ENCODE measurements around the gene IST1.

IST1 gene

DNA sequence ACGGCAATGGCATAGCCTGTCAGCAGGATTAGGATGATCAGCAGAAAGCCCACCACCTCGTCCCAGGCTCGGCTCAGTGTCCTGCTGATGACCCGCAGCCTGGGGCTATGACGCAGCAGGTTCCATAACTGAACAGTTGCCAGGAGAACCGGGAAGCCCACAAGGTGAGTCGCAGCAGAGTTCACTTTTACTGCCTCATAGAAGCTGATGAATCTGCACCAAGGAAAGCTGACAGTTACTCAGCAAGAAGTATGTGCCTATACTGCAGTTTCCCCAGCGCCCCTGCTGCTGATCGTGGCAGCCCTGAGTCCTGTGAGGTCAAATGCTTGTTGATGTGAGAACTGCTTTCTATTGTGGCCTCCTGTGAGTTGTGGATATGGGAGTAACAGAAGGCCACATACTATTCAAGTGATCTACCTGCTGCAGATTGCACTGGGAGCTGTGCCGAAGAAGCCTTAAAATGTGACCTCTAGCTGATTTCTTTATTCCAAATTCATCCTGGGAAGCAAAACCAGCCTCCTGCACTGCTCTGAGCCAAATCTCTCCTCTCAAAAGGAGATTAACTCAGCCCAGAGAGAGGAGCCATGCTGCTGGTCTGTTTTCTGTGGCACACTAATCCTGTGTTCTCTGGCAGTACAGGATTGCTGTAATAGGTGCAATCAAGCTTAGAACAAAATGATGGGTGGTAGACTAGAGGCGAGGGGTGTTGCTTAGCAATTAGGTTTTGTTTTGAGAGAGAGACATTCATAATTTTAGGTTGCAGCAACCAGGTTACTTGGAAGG lies 38.8 kb downstream of the IST1 start:
- no peak for DNase-seq
- intact Hi-C loops (cut with DNase I; ENCODE audit: low total_unique reads): no loop called here
- H3K27me3 ChIP-seq: no peaks in the 10 kb centered on the region
- peaks cover 0 to 14% (median 7%) of the 10 kb centered on the region in 4 donors for H3K4me1 ChIP-seq
- H3K27ac ChIP-seq: no peak overlapping the region
- no peaks in the 10 kb centered on the region for H3K9me3 ChIP-seq
- no peak overlapping the region for H3K4me3 ChIP-seq
- H3K36me3 ChIP-seq: peaks cover 7 to 29% (median 26%) of the 10 kb centered on the region in 3 donors
- TF ChIP-seq, protein P1, sequence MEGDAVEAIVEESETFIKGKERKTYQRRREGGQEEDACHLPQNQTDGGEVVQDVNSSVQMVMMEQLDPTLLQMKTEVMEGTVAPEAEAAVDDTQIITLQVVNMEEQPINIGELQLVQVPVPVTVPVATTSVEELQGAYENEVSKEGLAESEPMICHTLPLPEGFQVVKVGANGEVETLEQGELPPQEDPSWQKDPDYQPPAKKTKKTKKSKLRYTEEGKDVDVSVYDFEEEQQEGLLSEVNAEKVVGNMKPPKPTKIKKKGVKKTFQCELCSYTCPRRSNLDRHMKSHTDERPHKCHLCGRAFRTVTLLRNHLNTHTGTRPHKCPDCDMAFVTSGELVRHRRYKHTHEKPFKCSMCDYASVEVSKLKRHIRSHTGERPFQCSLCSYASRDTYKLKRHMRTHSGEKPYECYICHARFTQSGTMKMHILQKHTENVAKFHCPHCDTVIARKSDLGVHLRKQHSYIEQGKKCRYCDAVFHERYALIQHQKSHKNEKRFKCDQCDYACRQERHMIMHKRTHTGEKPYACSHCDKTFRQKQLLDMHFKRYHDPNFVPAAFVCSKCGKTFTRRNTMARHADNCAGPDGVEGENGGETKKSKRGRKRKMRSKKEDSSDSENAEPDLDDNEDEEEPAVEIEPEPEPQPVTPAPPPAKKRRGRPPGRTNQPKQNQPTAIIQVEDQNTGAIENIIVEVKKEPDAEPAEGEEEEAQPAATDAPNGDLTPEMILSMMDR (IDR thresholded peaks at IDR 0.05): no peak

DNA sequence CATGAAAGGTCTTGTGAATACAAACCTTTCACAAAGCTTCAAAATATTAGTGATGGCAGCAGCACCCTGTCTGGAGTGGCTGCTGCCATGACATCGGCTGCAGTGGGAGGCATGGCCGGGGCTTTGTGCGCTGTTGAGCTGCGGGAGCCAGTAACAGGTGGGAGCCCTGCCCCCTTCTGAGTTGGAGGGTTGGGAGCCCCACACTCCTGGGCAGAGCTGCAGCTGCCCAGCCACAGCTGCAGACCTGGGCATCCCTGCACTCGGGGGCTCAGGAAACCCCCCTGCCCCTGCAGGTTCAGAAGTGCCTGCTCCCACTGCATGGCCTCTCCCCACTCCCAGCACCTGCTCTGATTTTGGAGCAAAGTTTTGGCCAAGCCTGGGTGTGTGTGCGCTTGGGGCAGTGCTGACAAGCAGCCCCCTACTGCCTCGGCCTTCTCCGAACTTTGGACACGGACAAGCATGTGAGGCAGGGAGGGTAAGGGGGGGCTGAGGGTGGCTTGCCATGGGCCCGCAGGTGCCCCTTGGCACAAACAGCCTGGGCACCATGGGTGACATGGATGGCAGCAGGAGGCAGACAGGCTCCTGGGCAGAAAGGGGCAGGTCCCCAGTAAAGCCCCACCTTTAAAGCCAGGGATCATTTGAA lies 42.7 kb downstream of the IST1 start:
- no peaks in the 10 kb centered on the region for H3K27me3 ChIP-seq
- peaks cover 0 to 3% (median 0%) of the 10 kb centered on the region in 4 donors for H3K4me1 ChIP-seq
- intact Hi-C loops (cut with DNase I; ENCODE audit: low total_unique reads): no loop called here
- H3K4me3 ChIP-seq: no peak overlapping the region
- H3K36me3 ChIP-seq: peaks cover 7 to 29% (median 18%) of the 10 kb centered on the region in 3 donors
- no peaks in the 10 kb centered on the region for H3K9me3 ChIP-seq
- DNase-seq: no peak
- H3K27ac ChIP-seq: no peak overlapping the region
- TF ChIP-seq, protein P1 (IDR thresholded peaks at IDR 0.05): no peak

DNA sequence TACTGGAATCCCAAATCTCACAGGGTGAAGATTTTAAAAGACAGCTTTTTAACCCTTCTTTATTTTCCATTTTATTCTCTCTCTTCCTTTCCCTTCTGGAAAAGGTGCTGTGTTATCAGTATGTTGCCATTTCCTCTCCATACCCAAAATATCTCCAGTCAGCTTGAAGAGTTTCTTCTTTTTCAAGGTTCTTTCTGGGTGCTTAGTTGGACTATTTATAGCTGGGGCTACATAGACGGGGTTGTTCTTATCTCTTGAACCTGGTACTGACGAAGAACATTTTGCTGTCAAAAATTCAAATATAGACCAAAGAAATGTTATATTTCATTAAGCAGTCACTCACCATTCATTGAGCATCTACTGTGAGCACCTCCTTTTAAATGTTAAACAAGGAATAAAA lies 48.6 kb downstream of the IST1 start:
- intact Hi-C loops (cut with DNase I; ENCODE audit: low total_unique reads): no loop called here
- no peak for DNase-seq
- H3K9me3 ChIP-seq: no peaks in the 10 kb centered on the region
- no peak overlapping the region for H3K4me3 ChIP-seq
- H3K36me3 ChIP-seq: no peaks in the 10 kb centered on the region
- H3K27me3 ChIP-seq: no peaks in the 10 kb centered on the region
- no peaks in the 10 kb centered on the region for H3K4me1 ChIP-seq
- TF ChIP-seq, protein P1 (IDR thresholded peaks at IDR 0.05): no peak
- H3K27ac ChIP-seq: no peak overlapping the region

DNA sequence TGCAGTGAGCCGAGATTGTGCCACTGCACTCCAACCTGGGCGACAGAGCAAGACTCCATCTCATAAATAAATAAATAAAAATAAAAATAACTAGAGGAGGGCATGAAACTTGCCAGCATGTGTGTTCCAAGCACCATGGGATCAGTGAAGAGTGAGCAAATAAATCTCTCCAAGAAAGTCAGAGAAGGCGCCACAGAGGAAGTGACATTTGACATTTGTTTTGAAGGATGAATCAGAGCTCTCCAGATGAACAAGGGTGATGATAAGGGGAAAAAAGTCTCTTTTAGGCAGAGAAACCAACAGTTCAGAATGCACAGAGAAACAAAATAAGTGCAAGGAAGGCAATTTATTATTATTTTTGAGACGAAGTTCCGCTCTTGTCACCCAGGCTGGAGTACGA lies 50.3 kb downstream of the IST1 start:
- TF ChIP-seq, protein P1 (IDR thresholded peaks at IDR 0.05): no peak
- no peaks in the 10 kb centered on the region for H3K36me3 ChIP-seq
- intact Hi-C loops (cut with DNase I; ENCODE audit: low total_unique reads): no loop called here
- H3K27ac ChIP-seq: no peak overlapping the region
- H3K27me3 ChIP-seq: no peaks in the 10 kb centered on the region
- H3K4me3 ChIP-seq: no peak overlapping the region
- H3K9me3 ChIP-seq: no peaks in the 10 kb centered on the region
- H3K4me1 ChIP-seq: no peaks in the 10 kb centered on the region
- DNase-seq: no peak

DNA sequence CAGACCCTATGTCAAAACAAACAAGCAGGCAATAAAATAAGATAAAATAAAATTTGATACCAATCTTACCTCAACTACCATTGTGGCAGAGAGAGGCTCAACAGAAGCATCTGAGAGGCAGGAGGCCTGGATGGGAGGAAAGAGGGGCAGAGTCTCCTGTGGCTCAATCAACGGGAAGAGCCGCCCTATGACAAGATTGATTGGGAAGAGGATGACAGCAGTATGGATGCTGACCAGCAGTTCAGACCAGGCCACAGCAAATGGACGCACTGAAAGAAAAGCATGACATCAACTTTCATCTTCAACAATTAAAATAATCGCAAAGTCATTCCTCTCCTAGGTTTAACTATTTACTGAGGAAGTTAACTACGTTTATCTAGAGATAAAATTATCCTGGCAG lies 57.5 kb downstream of the IST1 start:
- DNase-seq: no peak

More for the DNA sequence above, 57.5 kb downstream of the IST1 start:
- Histone ChIP-seq H3K36me3 (no peaks in the 10 kb centered on the region), H3K27ac (no peak overlapping the region), H3K9me3 (no peaks in the 10 kb centered on the region), H3K4me3 (no peak overlapping the region), H3K27me3 (no peaks in the 10 kb centered on the region), H3K4me1 (no peaks in the 10 kb centered on the region)
- intact Hi-C loops (cut with DNase I; ENCODE audit: low total_unique reads): no loop called here
- TF ChIP-seq, protein P1 (IDR thresholded peaks at IDR 0.05): no peak

Measured in tibial artery (tissue), 4 donors.